Ascending aorta (tissue), 2 donors: ENCODE measurements around the gene RPL18. TPM values are rescaled to one million over a fixed set of nuclear protein-coding genes. Genes with fewer than 3 reads are reported as not detected.

Experiments used
- DNase-seq, 2 donors: peaks; one replicate each; pipeline ENCODE4 v3.0.0-alpha.2; 2019; ENCODE audit warnings: low spot score in 2 of 2
- H3K27ac ChIP-seq, 2 donors: fragments of 200-600 bp; sonication (generic); one replicate each; pipeline ENCODE4 v1.5.1; 2016 to 2017; ENCODE audit warnings: mild to moderate bottlenecking in 1 of 2
- H3K27me3 ChIP-seq: fragments of 200-600 bp; sonication (generic); one replicate; pipeline ENCODE4 v1.5.1; 2017
- H3K36me3 ChIP-seq, 2 donors: fragments of 200-600 bp; sonication (generic); one replicate each; pipeline ENCODE4 v1.5.1; 2016
- H3K4me1 ChIP-seq, 2 donors: fragments of 200-600 bp; sonication (generic); one replicate each; pipeline ENCODE4 v1.5.1; 2016 to 2017; ENCODE audit warnings: mild to moderate bottlenecking in 1 of 2
- H3K4me3 ChIP-seq, 2 donors: fragments of 200-600 bp; sonication (generic); one replicate each; pipeline ENCODE4 v1.5.1; 2016 to 2017; ENCODE audit warnings: mild to moderate bottlenecking in 1 of 2
- H3K9me3 ChIP-seq, 2 donors: fragments of 200-600 bp; sonication (generic); one replicate each; pipeline ENCODE4 v1.5.1; 2016
- CTCF ChIP-seq, 3 experiments: fragments of 200-600 bp in 2 of 3; fragments of 450-650 bp in 1 of 3; sonication (generic) in 2 of 3; IDR thresholded peaks; one replicate each; pipeline ENCODE4 v1.5.1; 2016 to 2019; ENCODE audit warnings: antibody characterized with exemption in 3 of 3, mild to moderate bottlenecking in 1 of 3, moderate library complexity in 1 of 3
- intact Hi-C: fragments of 100-400 bp; cut with DNase I; formaldehyde crosslinking; loops from one replicate; pipeline ENCODE4 v1.15.1; 2023
- total RNA-seq: library from RNA; depleted of rRNA; stranded (reverse); fragments of >200 nt; gene quantifications from one replicate; pipeline ENCODE4 v1.1.0, GENCODE V29; 2016

The RPL18 gene
- total RNA-seq, 1 donor from 2014 or later, result 2,223 TPM

- no peak for TF ChIP-seq CTCF (IDR thresholded peaks at IDR 0.05)
- intact Hi-C loops, result no loop called here
- H3K27me3 ChIP-seq, result no peaks in the 10 kb centered on the region
- no peaks in the 10 kb centered on the region for H3K4me1 ChIP-seq
- H3K4me3 ChIP-seq, result no peak overlapping the region
- DNase-seq, result no peak
- H3K27ac ChIP-seq, result no peak overlapping the region
- no peaks in the 10 kb centered on the region for H3K36me3 ChIP-seq
- no peaks in the 10 kb centered on the region for H3K9me3 ChIP-seq
Observed at GRCh38 chr19:48656840-48657474, 38.0 kb upstream of the RPL18 start.

- DNase-seq, result no peak
Observed at GRCh38 chr19:48654299-48655059, 35.5 kb upstream of the RPL18 start.

GRCh38 chr19:48651683-48652048 lies 32.7 kb upstream of the RPL18 start:
- no peaks in the 10 kb centered on the region for H3K27me3 ChIP-seq

More at GRCh38 chr19:48654299-48655059, 35.5 kb upstream of the RPL18 start:
- intact Hi-C loops, result no loop called here
- H3K27ac ChIP-seq, result no peak overlapping the region
- no peaks in the 10 kb centered on the region for H3K27me3 ChIP-seq
- H3K4me1 ChIP-seq, result no peaks in the 10 kb centered on the region
- no peak overlapping the region for H3K4me3 ChIP-seq
- no peaks in the 10 kb centered on the region for H3K36me3 ChIP-seq
- TF ChIP-seq CTCF (IDR thresholded peaks at IDR 0.05), result no peak
- H3K9me3 ChIP-seq, result no peaks in the 10 kb centered on the region

GRCh38 chr19:48650974-48651682 lies 32.1 kb upstream of the RPL18 start:
- Histone ChIP-seq H3K36me3 (no peaks in the 10 kb centered on the region), H3K4me3 (no peak overlapping the region), H3K9me3 (no peaks in the 10 kb centered on the region), H3K27ac (no peak overlapping the region), H3K4me1 (peaks cover 0 to 4% of the 10 kb centered on the region in 2 donors), H3K27me3 (no peaks in the 10 kb centered on the region)
- no peak for DNase-seq
- intact Hi-C loops, result no loop called here
- no peak for TF ChIP-seq CTCF (IDR thresholded peaks at IDR 0.05)

More at GRCh38 chr19:48651683-48652048, 32.7 kb upstream of the RPL18 start:
- intact Hi-C loops, result no loop called here
- Histone ChIP-seq H3K9me3 (no peaks in the 10 kb centered on the region), H3K36me3 (no peaks in the 10 kb centered on the region), H3K4me3 (no peak overlapping the region), H3K4me1 (no peaks in the 10 kb centered on the region), H3K27ac (no peak overlapping the region)
- no peak for TF ChIP-seq CTCF (IDR thresholded peaks at IDR 0.05)
- DNase-seq, result no peak

- no peak for DNase-seq
- no peak overlapping the region for H3K27ac ChIP-seq
- no peaks in the 10 kb centered on the region for H3K27me3 ChIP-seq
- TF ChIP-seq CTCF (IDR thresholded peaks at IDR 0.05), result no peak
- H3K9me3 ChIP-seq, result no peaks in the 10 kb centered on the region
- H3K4me3 ChIP-seq, result no peak overlapping the region
- peaks cover 0 to 21% of the 10 kb centered on the region in 2 donors for H3K4me1 ChIP-seq
- intact Hi-C loops, result loop anchor here (5.0 to 10.0 kb wide), 2 partner anchors 89 to 137 kb away; no protein-coding TSS in a partner anchor
- no peaks in the 10 kb centered on the region for H3K36me3 ChIP-seq
Observed at GRCh38 chr19:48648134-48648533, 29.2 kb upstream of the RPL18 start.
